Islet of Langerhans (tissue), 1 donor: ENCODE measurements around the gene CCBE1.
"Not testable (repeated sequence)": the region's sequence is repeated elsewhere in the genome, so short reads cannot be mapped to it uniquely, and the experiment has no call there.

Experiments
- FAIRE-seq: peaks from one replicate; lab custom pipeline; 2011; peaks lifted over from hg19 to GRCh38; lab: Jason Lieb, UNC

The CCBE1 gene

DNA sequence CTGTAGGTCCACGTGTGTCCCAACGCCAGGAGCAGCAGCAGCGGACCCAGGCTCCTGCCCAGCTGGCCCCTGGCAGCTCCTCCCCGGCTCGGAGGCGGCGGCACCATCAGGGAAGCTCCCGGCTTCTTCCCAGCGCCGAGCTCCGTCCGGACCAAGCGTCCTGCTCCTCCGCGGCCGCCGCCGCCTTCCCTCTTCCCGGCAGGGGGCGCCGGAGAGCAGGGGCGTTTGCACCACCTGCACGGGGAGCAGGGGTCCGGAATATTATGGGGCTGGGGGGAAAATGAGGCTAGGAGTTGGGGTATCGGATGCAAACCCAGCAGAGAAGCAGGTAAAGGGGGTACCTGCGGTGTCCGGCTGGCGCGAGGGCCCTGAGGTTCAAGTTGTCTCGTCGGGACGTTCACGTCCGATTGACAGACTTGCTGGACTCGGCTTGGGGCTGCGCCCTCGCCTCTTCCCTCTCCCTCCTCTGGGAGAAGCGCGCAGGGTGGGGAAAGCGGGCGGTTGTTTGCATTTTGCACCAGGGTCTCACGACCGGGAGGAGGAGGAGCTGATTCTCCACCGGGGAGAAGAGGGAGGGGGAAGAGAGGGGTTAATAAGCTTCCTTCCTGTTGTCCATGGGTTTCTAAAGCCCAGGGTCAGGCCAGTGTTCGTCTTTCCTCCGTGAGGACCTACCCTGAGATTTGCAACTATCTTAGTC is at the start of gene CCBE1:
Gene CCBE1 (minus strand): TSS at position 188 of the 697 bp plus-strand sequence.
- FAIRE-seq = no peak

GRCh38 chr18:59744271-59744721 is 47.1 kb upstream of the CCBE1 start:
- no peak for FAIRE-seq

- FAIRE-seq = no peak
Measured at GRCh38 chr18:59743566-59743965, 46.3 kb upstream of the CCBE1 start.

DNA sequence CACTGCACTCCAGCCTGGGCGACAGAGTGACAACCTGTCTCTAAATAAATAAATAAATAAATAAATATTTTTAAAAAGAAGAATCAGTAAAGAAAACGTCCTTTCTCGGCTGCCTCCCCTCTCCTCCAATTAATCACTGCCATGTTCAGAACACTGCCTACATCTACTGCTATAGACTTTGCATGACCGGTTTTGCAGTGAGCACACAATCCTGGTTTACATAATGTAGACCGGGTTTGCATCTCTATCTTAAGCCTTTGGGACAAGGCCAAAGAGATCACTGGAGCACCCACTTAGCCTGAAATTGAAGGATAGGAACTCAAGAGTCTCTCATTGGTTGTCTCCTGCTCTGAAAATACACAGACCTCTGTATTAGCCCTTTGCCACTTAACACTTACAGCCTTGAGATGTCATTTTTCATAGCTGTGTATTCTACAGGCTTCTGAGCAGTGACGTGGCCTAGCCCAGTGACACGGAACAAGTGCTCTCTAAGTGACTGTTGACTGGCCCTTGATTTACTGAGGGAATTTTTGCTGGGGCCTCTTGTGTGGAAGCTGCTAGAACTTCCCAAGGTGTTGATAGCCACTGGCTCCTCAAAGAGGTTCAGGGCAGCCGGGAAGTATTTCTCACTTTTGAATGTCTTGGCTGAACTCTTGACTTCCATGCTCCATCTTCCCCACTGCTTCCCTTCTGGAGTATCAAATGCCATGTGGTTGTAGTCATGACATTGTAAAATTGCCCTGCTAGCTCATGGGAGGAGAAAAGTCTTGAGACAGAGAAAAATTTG is 45.3 kb upstream of the CCBE1 start:
- FAIRE-seq = no peak

DNA sequence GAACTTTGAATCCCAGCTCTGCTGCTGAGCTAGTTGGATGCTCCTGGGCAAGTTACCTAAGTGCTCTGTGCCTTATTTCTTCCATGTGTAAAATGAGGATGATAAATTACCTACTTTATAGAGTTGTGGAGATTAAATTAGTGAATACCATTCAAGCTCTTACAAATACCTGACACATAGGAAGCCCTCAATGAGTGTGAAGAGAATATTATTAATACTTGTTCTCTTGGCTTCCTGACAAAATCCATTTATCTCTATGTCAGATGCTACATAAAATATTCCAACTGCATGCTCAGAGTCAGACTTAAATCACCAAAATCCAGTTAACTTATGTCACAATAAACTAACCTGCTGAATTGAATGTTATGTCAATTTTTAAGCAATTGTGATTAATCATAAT is 42.9 kb upstream of the CCBE1 start:
- FAIRE-seq = no peak

DNA sequence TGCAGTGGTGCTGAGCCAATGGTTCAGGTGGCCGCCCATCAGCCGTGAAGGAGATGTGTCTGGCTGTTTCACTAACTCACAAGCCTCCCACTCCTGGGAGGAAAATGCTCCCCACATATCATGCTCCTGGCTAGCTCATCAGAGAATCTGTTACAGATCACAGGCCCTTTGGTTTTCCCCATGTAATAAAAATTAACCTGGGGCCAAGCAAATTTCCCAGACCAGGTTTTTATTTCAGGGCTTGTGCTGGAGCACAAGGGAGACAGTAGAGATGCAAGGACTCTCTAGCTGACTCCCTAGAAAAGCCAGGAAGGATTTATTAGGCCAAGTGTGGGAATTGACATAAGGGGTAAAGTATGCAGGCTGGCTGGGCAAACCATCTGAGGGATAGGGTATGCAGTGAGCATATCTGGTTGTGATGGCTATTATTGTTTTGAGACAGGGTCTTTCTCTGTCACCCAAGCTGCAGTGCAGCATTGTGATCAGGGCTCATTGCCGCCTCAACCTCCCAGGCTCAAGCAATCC is 40.6 kb upstream of the CCBE1 start:
- no peak for FAIRE-seq

- FAIRE-seq = not testable (repeated sequence)
Measured at GRCh38 chr18:59737335-59737734, 40.1 kb upstream of the CCBE1 start.

GRCh38 chr18:59736061-59736460 is 38.8 kb upstream of the CCBE1 start:
- no peak for FAIRE-seq

- no peak for FAIRE-seq
Measured at GRCh38 chr18:59735269-59735860, 38.1 kb upstream of the CCBE1 start.

GRCh38 chr18:59733421-59733820 is 36.2 kb upstream of the CCBE1 start:
- FAIRE-seq = no peak

GRCh38 chr18:59730896-59731295 is 33.7 kb upstream of the CCBE1 start:
- FAIRE-seq = no peak

GRCh38 chr18:59729781-59730180 is 32.6 kb upstream of the CCBE1 start:
- no peak for FAIRE-seq

DNA sequence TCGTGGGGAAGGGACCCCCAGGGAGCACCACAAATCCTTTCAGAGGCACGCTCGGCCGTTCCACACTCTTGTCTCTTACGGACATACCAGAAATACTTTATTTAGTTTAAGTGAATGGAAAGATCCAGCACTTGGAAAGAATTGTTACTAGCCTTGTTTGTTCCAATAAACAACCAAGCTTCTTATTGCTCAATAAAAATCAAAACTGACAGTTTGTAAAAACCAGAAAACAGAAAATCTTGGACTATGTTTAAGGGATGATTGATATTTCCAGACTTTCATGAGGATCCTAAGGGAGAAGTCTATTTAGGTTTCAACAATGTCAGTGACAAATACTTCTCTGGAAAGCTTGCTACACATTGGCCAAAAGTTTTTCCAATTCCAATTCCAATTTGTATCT is 31.6 kb upstream of the CCBE1 start:
- no peak for FAIRE-seq

DNA sequence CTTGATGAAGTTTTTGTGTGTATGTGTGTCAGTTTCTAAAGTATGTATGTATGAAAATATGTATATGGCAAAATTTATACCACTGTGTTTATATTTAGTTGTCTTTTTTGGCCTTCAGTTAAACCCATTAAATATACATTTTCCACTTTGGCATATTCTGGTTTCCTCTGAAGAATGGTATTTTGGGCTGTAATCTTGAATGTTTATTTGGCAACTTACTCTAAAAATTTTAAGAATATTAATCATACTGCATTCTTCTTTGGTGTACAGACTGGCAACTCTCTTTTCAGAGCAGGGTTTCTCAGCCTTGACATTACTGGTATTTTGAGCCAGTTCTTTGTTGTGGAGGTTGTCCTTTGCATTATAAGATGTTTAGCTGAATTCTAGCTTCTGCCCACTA is 27.9 kb upstream of the CCBE1 start:
- FAIRE-seq = no peak

- FAIRE-seq = no peak
Measured at GRCh38 chr18:59724103-59724502, 26.9 kb upstream of the CCBE1 start.

GRCh38 chr18:59721931-59722330 is 24.7 kb upstream of the CCBE1 start:
- no peak for FAIRE-seq

DNA sequence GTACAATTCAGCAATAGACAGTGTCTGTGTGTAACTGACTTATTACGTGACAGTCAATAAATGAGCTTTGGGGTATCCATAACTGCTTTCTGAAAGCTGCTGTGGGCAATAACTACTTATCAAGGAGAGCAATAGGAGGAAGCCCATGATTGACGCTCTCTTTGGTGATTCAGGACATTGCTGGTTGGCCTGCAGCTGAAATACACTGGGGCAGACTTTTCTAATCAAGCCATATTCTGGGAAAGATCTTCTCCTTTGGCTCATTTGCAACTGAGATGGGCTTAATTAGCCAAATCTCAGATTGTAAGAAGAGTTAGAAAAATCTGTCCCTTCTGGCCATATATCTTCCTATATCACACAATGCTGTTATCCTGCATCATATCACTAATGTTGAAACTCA is 24.0 kb upstream of the CCBE1 start:
- FAIRE-seq = no peak

DNA sequence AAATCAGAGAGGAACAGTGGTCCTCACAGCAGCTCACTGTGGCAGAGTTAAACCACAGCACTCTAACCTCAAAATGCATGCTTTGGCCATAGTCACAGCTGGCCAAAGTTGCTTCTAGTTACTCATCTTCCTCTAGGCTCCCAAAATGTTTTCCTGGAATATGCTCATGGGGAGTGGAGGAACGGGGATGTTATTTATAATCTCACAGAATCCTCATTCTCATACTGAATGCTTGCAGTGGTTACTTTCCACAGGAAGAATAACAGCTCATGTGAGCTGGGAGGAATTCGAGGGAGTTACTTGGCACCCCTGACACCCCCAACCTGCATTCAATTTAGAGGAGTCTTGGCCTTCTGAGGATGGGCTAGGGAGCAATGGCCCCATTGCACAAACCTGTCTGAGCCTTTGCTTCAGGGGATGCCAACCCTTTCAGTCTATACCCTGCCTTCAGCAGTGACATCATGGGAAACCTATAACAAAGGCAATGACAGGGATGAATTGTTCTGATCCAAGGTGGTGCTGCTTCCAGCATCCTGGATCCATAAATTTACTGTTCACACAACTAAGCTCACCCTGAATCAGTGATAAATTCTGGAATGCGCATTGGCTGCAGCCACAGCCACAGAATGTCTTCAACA is 22.4 kb upstream of the CCBE1 start:
- no peak for FAIRE-seq

DNA sequence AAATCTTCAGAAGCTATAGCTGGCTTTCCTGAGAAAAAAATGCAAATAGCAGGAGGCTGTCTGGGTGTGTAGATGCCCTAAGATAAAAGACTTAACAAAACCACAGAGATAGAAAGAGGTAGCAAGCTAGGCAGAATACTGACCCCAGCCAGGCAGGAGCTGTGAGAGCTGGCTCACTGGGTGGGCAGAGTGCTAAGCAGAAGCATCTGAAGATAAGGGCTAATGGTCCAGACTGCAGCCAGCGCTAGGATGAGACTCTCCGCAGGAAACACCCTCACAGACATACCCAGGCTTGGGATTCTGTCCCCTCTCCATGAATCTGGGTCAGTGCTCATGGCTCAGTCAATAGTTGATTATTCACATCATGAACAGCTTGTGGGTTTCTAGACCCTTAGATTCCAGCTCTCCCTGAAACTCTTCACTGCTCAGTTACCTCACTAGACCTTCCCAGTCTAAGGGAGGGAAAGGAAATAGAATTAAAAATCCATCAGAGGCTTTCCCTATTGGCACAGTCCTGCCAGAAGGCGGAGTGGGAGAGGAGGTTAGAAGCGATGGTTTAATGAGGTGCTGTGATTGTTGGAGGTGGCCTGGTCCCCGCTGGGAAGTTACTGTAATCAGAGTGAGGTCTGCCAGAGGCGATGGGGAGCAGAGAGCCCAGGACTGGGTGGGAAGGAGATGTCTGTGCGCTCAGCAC is 21.4 kb upstream of the CCBE1 start:
- FAIRE-seq = no peak

GRCh38 chr18:59718108-59718463 is 20.9 kb upstream of the CCBE1 start:
- no peak for FAIRE-seq

DNA sequence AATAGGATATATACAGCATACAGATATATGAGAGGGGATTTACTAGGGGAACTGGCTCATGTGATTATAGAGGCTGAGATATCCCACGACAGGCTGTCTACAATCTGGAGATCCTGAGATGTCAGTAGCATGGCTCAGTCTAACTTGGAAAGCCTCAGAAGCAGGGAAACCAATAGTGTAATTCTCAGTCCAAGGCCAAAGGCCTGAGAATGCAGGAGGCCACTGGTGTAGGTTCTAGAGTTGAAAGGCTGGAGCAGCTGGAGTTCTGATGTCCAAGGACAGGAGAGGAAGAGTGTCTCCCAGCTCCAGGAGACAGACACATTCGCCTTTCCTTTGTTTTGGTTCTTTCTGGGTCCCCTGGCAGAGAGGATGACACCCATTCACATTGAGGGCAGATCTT is 20.1 kb upstream of the CCBE1 start:
- no peak for FAIRE-seq

DNA sequence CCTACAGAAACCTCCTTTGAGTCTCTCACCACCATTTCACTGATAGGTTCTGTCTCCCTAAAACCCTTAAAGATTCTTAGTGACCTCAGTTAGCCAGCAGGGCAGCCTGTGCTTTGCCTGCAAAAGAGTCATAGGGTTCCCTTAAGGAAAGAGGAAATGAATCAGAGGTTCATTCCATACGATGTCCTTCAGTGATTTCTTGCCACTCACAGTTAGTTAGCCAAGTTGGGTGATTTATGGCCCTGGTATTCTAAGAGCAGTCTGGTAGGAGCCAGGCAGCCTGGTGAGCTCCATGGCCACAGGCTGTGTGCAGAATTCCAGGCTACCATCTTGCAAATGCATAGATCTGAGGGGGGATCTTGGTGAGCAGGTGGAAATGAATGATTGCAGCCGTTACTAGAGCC is 18.7 kb upstream of the CCBE1 start:
- FAIRE-seq = no peak
